Measurements from ENCODE around the gene PAIP2B.

- TF ChIP-seq CEBPB (IDR thresholded peaks at IDR 0.05) (no peak), EGR1 (IDR thresholded peaks at IDR 0.05) (no peak), FOXM1 (IDR thresholded peaks at IDR 0.05; ENCODE audit: borderline replicate concordance, low read depth) (no peak), NFIC (IDR thresholded peaks at IDR 0.05) (no peak), TAF1 (IDR thresholded peaks at IDR 0.05; ENCODE audit: low read depth) (no peak), YY1 (IDR thresholded peaks at IDR 0.05; ENCODE audit: low read depth) (no peak), EP300 (IDR thresholded peaks at IDR 0.05; ENCODE audit: borderline replicate concordance) (no peak), MAX (IDR thresholded peaks at IDR 0.05) (no peak), REST (IDR thresholded peaks at IDR 0.05; ENCODE audit: low read depth) (no peak), TEAD4 (IDR thresholded peaks at IDR 0.05) (no peak)
These were observed 18.1 kb downstream of the PAIP2B start for GRCh38 chr2:71208756-71209155.

Data from Ishikawa (cell line).